ENCODE data around the gene CALU. TPM values are rescaled to one million over a fixed set of nuclear protein-coding genes. Genes with fewer than 3 reads are reported as not detected.

CALU gene
- total and polyA plus RNA-seq, 2 experiments from 2014 or later, result 136 to 179 TPM

DNA sequence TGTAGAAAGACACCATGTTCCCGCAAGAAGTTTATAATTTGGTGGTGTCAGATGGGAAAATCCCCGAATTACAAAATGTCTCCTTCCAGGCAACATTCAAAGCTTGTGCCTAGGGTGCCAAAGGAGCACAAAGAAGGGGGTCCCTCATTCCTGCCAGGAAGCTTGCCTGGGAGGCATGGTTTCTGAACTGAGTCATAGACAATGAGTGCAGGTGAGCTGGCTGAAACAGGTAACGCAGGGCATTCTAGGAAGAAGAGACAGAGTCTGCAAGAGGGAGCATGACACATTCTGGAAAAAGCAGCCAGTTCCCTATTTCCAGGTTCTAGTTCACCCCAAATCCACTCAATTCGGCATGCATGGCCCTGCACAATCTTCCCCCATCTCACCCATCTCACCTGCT is 11.9 kb upstream of the CALU start:
- H2AFZ ChIP-seq, result no peak overlapping the region
- H3K4me1 Mint-ChIP-seq, result no peaks in the 10 kb centered on the region; the same call in 2 of the 3 replicates
- H4K20me1 ChIP-seq (replicated peaks; ENCODE audit: insufficient read depth), result no peaks in the 10 kb centered on the region
- no peaks in the 10 kb centered on the region for H3K79me2 ChIP-seq (replicated peaks; ENCODE audit: insufficient read depth)
- no peak for ATAC-seq
- TF ChIP-seq, protein P1, sequence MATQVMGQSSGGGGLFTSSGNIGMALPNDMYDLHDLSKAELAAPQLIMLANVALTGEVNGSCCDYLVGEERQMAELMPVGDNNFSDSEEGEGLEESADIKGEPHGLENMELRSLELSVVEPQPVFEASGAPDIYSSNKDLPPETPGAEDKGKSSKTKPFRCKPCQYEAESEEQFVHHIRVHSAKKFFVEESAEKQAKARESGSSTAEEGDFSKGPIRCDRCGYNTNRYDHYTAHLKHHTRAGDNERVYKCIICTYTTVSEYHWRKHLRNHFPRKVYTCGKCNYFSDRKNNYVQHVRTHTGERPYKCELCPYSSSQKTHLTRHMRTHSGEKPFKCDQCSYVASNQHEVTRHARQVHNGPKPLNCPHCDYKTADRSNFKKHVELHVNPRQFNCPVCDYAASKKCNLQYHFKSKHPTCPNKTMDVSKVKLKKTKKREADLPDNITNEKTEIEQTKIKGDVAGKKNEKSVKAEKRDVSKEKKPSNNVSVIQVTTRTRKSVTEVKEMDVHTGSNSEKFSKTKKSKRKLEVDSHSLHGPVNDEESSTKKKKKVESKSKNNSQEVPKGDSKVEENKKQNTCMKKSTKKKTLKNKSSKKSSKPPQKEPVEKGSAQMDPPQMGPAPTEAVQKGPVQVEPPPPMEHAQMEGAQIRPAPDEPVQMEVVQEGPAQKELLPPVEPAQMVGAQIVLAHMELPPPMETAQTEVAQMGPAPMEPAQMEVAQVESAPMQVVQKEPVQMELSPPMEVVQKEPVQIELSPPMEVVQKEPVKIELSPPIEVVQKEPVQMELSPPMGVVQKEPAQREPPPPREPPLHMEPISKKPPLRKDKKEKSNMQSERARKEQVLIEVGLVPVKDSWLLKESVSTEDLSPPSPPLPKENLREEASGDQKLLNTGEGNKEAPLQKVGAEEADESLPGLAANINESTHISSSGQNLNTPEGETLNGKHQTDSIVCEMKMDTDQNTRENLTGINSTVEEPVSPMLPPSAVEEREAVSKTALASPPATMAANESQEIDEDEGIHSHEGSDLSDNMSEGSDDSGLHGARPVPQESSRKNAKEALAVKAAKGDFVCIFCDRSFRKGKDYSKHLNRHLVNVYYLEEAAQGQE (IDR thresholded peaks at IDR 0.05; ENCODE audit: unreplicated experiment), result no peak
- TF ChIP-seq CREB1 (CRISPR knock-in tag; IDR thresholded peaks at IDR 0.05; ENCODE audit: low read depth), result no peak
- TF ChIP-seq EZH2phosphoT487 (IDR thresholded peaks at IDR 0.05; ENCODE audit: unreplicated experiment), result no peak
- TF ChIP-seq ZNF331 (CRISPR knock-in tag; IDR thresholded peaks at IDR 0.05; ENCODE audit: low read depth), result no peak
- TF ChIP-seq POLR2AphosphoS5 (IDR thresholded peaks at IDR 0.05; ENCODE audit: low read depth), result no peak
- TF ChIP-seq, protein P2, sequence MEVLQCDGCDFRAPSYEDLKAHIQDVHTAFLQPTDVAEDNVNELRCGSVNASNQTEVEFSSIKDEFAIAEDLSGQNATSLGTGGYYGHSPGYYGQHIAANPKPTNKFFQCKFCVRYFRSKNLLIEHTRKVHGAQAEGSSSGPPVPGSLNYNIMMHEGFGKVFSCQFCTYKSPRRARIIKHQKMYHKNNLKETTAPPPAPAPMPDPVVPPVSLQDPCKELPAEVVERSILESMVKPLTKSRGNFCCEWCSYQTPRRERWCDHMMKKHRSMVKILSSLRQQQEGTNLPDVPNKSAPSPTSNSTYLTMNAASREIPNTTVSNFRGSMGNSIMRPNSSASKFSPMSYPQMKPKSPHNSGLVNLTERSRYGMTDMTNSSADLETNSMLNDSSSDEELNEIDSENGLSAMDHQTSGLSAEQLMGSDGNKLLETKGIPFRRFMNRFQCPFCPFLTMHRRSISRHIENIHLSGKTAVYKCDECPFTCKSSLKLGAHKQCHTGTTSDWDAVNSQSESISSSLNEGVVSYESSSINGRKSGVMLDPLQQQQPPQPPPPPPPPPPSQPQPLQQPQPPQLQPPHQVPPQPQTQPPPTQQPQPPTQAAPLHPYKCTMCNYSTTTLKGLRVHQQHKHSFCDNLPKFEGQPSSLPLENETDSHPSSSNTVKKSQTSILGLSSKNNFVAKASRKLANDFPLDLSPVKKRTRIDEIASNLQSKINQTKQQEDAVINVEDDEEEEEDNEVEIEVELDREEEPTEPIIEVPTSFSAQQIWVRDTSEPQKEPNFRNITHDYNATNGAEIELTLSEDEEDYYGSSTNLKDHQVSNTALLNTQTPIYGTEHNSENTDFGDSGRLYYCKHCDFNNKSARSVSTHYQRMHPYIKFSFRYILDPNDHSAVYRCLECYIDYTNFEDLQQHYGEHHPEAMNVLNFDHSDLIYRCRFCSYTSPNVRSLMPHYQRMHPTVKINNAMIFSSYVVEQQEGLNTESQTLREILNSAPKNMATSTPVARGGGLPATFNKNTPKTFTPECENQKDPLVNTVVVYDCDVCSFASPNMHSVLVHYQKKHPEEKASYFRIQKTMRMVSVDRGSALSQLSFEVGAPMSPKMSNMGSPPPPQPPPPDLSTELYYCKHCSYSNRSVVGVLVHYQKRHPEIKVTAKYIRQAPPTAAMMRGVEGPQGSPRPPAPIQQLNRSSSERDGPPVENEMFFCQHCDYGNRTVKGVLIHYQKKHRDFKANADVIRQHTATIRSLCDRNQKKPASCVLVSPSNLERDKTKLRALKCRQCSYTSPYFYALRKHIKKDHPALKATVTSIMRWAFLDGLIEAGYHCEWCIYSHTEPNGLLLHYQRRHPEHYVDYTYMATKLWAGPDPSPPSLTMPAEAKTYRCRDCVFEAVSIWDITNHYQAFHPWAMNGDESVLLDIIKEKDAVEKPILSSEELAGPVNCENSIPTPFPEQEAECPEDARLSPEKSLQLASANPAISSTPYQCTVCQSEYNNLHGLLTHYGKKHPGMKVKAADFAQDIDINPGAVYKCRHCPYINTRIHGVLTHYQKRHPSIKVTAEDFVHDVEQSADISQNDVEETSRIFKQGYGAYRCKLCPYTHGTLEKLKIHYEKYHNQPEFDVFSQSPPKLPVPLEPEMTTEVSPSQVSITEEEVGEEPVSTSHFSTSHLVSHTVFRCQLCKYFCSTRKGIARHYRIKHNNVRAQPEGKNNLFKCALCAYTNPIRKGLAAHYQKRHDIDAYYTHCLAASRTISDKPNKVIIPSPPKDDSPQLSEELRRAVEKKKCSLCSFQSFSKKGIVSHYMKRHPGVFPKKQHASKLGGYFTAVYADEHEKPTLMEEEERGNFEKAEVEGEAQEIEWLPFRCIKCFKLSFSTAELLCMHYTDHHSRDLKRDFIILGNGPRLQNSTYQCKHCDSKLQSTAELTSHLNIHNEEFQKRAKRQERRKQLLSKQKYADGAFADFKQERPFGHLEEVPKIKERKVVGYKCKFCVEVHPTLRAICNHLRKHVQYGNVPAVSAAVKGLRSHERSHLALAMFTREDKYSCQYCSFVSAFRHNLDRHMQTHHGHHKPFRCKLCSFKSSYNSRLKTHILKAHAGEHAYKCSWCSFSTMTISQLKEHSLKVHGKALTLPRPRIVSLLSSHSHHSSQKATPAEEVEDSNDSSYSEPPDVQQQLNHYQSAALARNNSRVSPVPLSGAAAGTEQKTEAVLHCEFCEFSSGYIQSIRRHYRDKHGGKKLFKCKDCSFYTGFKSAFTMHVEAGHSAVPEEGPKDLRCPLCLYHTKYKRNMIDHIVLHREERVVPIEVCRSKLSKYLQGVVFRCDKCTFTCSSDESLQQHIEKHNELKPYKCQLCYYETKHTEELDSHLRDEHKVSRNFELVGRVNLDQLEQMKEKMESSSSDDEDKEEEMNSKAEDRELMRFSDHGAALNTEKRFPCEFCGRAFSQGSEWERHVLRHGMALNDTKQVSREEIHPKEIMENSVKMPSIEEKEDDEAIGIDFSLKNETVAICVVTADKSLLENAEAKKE (CRISPR knock-in tag; IDR thresholded peaks at IDR 0.05), result no peak
- TF ChIP-seq, protein P3, sequence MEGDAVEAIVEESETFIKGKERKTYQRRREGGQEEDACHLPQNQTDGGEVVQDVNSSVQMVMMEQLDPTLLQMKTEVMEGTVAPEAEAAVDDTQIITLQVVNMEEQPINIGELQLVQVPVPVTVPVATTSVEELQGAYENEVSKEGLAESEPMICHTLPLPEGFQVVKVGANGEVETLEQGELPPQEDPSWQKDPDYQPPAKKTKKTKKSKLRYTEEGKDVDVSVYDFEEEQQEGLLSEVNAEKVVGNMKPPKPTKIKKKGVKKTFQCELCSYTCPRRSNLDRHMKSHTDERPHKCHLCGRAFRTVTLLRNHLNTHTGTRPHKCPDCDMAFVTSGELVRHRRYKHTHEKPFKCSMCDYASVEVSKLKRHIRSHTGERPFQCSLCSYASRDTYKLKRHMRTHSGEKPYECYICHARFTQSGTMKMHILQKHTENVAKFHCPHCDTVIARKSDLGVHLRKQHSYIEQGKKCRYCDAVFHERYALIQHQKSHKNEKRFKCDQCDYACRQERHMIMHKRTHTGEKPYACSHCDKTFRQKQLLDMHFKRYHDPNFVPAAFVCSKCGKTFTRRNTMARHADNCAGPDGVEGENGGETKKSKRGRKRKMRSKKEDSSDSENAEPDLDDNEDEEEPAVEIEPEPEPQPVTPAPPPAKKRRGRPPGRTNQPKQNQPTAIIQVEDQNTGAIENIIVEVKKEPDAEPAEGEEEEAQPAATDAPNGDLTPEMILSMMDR (conservative IDR thresholded peaks at IDR 0.05; ENCODE audit: low read depth in 2 of 2), result no peak
- TF ChIP-seq STAT1 (IDR thresholded peaks at IDR 0.05; ENCODE audit: unreplicated experiment), result no peak
- TF ChIP-seq JUNB (IDR thresholded peaks at IDR 0.05; ENCODE audit: unreplicated experiment), result no peak
- TF ChIP-seq EZH2 (IDR thresholded peaks at IDR 0.05; ENCODE audit: low read depth, unreplicated experiment), result no peak
- TF ChIP-seq, protein P4, sequence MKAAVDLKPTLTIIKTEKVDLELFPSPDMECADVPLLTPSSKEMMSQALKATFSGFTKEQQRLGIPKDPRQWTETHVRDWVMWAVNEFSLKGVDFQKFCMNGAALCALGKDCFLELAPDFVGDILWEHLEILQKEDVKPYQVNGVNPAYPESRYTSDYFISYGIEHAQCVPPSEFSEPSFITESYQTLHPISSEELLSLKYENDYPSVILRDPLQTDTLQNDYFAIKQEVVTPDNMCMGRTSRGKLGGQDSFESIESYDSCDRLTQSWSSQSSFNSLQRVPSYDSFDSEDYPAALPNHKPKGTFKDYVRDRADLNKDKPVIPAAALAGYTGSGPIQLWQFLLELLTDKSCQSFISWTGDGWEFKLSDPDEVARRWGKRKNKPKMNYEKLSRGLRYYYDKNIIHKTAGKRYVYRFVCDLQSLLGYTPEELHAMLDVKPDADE (IDR thresholded peaks at IDR 0.05), result no peak
- TF ChIP-seq NANOG (IDR thresholded peaks at IDR 0.05; ENCODE audit: borderline replicate concordance), result no peak
- no peak for TF ChIP-seq ZNF114 (CRISPR knock-in tag; IDR thresholded peaks at IDR 0.05)
- no peak for DNase-seq (ENCODE audit: low spot score)
- H3K36me3 Mint-ChIP-seq (ENCODE audit: low read depth), result no peaks in the 10 kb centered on the region
- no peaks in the 10 kb centered on the region for H3K4me1 ChIP-seq (ENCODE audit: insufficient read depth)
- H3K27ac ChIP-seq (ENCODE audit: low read depth), result no peak overlapping the region
- H3K4me3 ChIP-seq, result no peak overlapping the region
- no peaks in the 10 kb centered on the region for H3K9me3 Mint-ChIP-seq
- no peaks in the 10 kb centered on the region for H3F3A ChIP-seq (replicated peaks; ENCODE audit: low read depth)
- H3K36me3 ChIP-seq (ENCODE audit: insufficient read depth), result no peaks in the 10 kb centered on the region
- no peak overlapping the region for H3K4me3 Mint-ChIP-seq
- H3K27me3 Mint-ChIP-seq (ENCODE audit: insufficient read depth, low read depth, poor library complexity), result peaks cover 2% of the 10 kb centered on the region
- H3K4me2 ChIP-seq, result no peak overlapping the region
- H3K27me3 ChIP-seq (ENCODE audit: insufficient read depth), result no peaks in the 10 kb centered on the region
- H3K9me2 ChIP-seq (ENCODE audit: insufficient read depth), result no peaks in the 10 kb centered on the region
- no peak overlapping the region for H3K27ac Mint-ChIP-seq

Data from GM23338 (cell line).